Measurements from ENCODE around the gene TICRR.

The TICRR gene

DNA sequence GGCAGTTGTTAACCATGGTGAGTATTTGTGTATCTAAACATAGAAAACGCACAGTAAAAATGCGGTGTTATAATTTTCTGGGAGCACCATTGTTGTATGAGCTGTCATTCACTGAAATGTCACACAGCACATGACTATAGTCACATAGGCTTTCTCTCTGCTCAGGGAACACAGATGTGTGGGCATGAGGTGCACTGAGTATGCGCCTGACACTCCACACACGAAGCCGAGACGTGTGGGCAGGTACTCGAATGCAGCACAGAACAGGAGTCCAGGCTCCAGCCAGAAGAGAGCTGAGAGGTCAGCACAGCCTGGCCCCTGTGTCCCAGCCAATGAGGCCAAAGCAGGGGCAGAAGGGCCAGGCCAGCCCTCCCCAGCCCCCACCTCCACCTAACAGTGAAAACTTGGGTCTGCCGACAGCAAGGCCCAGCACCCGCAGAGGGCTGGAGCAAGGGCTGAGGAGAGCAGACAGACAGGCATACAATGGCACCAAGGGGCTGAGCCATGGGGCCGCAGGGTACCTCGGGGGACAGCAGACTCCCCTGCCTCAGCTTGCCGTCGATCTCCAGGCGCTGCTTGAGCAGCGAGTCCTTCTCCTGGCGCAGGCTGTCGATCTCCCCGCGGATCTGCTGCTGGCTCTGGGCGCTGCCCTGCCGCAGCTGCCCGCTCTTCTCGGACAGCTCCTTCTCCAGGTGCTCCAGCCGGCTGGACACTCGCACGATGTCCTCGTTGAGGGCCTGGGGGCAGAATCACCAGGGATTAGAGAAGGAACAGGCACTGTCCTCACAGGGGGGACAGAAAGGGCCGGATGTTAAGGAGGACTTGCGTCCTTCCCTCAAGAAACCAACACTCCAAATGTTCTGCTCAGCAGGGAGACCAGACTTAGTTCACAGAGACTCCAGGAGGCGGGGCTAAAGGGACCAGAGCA, 56.0 kb downstream of the TICRR start:
- no peak for TF ChIP-seq ZFX (IDR thresholded peaks at IDR 0.05; ENCODE audit: borderline replicate concordance)
- TF ChIP-seq CTCF (IDR thresholded peaks at IDR 0.05): no peak
- no peak overlapping the region for H3K27ac ChIP-seq

DNA sequence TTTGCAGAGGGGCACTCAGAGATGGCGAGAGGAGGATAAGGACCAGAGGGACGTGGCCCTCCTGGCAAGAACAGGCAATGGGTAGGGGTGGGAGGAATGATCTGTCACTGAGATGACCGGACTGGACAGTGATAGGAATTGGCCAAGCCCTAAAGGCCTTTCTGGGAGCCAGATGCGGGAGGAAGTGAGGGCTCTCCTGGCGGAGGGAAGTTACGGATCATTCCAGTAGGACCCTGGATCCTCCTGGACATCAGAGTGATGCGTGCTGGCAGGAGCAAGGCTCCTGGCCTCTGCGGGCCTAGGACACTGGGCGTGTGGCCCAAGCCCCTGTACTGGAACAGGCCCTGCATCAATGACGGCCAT, 56.6 kb downstream of the TICRR start:
- no peak for TF ChIP-seq ZFX (IDR thresholded peaks at IDR 0.05; ENCODE audit: borderline replicate concordance)
- TF ChIP-seq CTCF (IDR thresholded peaks at IDR 0.05): no peak
- no peak overlapping the region for H3K27ac ChIP-seq

GRCh38 chr15:89632563-89633430, 57.5 kb downstream of the TICRR start:
- H3K27ac ChIP-seq: no peak overlapping the region
- TF ChIP-seq ZFX (IDR thresholded peaks at IDR 0.05; ENCODE audit: borderline replicate concordance): no peak
- no peak for TF ChIP-seq CTCF (IDR thresholded peaks at IDR 0.05)

DNA sequence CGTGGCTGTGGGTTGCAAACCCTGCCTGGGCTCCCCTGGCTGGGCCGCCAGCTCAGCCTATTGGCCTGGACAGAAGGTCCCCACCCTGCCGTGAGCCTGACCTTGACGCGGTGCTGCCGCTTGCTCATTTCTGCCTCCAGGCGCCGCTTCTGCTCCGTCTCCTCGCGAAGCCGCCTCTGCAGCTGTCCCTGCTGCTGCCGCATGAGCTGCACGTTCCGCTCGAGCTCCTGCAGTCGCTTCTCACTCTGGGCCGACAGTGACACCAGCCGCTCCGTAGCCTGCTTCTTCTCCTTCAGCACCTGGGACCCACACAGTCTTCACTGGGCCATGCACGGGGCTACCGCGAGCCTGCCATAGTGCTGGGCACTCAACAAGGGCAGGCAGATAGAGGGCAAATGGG, 58.3 kb downstream of the TICRR start:
- no peak for TF ChIP-seq ZFX (IDR thresholded peaks at IDR 0.05; ENCODE audit: borderline replicate concordance)
- no peak for TF ChIP-seq CTCF (IDR thresholded peaks at IDR 0.05)
- H3K27ac ChIP-seq: no peak overlapping the region

DNA sequence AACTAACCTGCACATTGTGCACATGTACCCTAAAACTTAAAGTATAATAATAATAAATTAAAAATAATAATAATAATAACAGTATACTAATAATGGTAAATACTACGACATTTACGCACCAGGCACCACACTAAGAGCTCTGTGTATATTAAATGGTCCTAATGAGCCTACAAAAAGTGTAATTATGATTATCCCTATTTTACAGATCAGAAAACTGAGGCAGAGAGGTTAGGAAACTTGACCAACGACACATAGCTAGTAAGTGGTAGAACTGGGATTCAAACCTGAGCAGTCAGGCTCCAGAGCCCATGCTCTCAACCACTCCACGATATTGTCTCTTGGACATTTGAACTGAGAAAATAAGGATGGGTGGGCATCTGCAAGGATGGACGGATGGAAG, 65.0 kb downstream of the TICRR start:
- TF ChIP-seq ZFX (IDR thresholded peaks at IDR 0.05; ENCODE audit: borderline replicate concordance) (no peak), CTCF (IDR thresholded peaks at IDR 0.05) (no peak)
- no peak overlapping the region for H3K27ac ChIP-seq

- TF ChIP-seq CTCF (IDR thresholded peaks at IDR 0.05) (no peak), ZFX (IDR thresholded peaks at IDR 0.05; ENCODE audit: borderline replicate concordance) (no peak)
- no peak overlapping the region for H3K27ac ChIP-seq
Measured at GRCh38 chr15:89641053-89641452, 65.8 kb downstream of the TICRR start.

DNA sequence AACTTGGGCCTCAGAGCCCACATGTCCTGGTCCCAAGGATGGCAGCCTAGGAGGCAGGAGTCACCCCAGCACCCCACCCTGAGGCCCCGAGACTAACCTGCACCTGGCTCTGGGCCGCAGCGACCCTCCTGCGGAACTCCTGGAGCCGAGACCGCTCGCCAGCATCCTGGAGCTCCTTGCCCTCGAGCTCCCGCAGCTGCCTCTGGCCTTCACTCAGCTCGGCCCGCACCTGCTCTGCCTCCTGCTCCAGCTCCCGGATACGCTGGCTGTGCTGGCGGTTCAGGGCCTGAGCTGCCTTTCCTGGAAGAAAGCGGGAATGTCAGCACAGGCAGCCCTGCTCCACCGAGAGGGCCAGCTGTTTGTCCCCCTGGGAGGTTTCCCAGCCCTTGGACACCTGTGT, 66.8 kb downstream of the TICRR start:
- TF ChIP-seq CTCF (IDR thresholded peaks at IDR 0.05): no peak
- no peak for TF ChIP-seq ZFX (IDR thresholded peaks at IDR 0.05; ENCODE audit: borderline replicate concordance)
- H3K27ac ChIP-seq: no peak overlapping the region

Data from 22Rv1 (cell line).